ENCODE results near the gene RYR2.

GRCh38 chr1:237003516-237003915 is 38.5 kb upstream of the RYR2 start:
- TF ChIP-seq CTCF (IDR thresholded peaks at IDR 0.05) (no peak), EP300 (IDR thresholded peaks at IDR 0.05) (no peak), POLR2A (IDR thresholded peaks at IDR 0.05) (no peak)

Data from tibial nerve (tissue), 4 donors.